Thyroid gland (tissue), 4 donors: ENCODE measurements around the gene MYO1E.

ENCODE experiments used
- CTCF ChIP-seq, 6 experiments: fragments of 200-600 bp in 3 of 6; fragments of 450-650 bp in 3 of 6; sonication (generic) in 3 of 6; IDR thresholded peaks; one replicate each; pipeline ENCODE4 v1.5.1; 2016 to 2019; ENCODE audit warnings: antibody characterized with exemption in 6 of 6, mild to moderate bottlenecking in 2 of 6, inconsistent platforms in 1 of 6, moderate library complexity in 1 of 6
- POLR2A ChIP-seq, 2 donors: fragments of 450-650 bp; IDR thresholded peaks; one replicate each; pipeline ENCODE4 v1.6.1; 2017; ENCODE audit warnings: antibody characterized with exemption in 2 of 2, mild to moderate bottlenecking in 2 of 2, moderate library complexity in 1 of 2

DNA sequence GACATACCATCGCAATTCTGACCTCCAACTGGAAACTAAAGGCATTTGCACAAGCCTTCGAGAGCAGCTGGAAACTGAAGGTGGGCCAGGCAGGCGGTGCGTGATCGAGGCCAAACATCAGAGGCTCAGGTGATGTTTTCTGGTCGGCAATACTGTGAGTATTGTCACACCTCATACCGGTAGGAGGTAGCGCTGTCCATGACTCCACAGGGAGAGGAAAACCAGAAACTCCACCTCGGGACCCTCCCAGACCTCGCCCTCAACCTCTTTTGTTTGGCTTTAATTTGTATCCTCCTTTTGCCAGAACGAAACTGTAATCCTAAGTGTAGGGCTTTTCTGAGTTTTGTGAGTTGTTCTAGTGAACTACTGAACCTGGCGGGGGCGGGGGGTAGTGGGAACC is 122.4 kb downstream of the MYO1E start:
- TF ChIP-seq CTCF (IDR thresholded peaks at IDR 0.05) = no peak
- no peak for TF ChIP-seq POLR2A (IDR thresholded peaks at IDR 0.05)
